Thoracic aorta endothelial cell (primary cell): ENCODE data around the gene BPIFB2. TPM values are rescaled to one million over a fixed set of nuclear protein-coding genes. Genes with fewer than 3 reads are reported as not detected.

ENCODE experiments used
- total RNA-seq: library from RNA; depleted of rRNA; stranded (reverse); fragments of >200 nt; gene quantifications from 2 replicates; pipeline ENCODE4 v1.2.3, GENCODE V29; 2012

Gene BPIFB2
- total RNA-seq: not detected in 2 replicates

GRCh38 chr20:33007376-33008335 is at the start of gene BPIFB2:
TSS of gene BPIFB2 (plus strand) at chr20:33007704. CDS start at chr20:33008575, 871 bp downstream.

GRCh38 chr20:33004141-33004751 is 3.3 kb upstream of the BPIFB2 start, which contains the start of gene SUN5:
TSS of gene SUN5 (minus strand) at chr20:33004433. CDS start at chr20:33004340, 93 bp downstream.

GRCh38 chr20:33031531-33031930 is 24.0 kb downstream of the BPIFB2 start, which contains the start of gene BPIFB6:
TSS of gene BPIFB6 (plus strand) at chr20:33031648. CDS start at chr20:33031648, 0 bp downstream.

GRCh38 chr20:33053291-33054106 is 46.0 kb downstream of the BPIFB2 start, which contains the start of gene BPIFB3:
TSS of gene BPIFB3 (plus strand) at chr20:33053903. CDS start at chr20:33055436, 1,533 bp downstream.

Other genes starting within 250 kb of the BPIFB2 start
- 3.9 and 6.2 TPM in 2 replicates for gene DNMT3B, start 245.3 kb upstream of the BPIFB2 start, total RNA-seq
- 166 and 180 TPM in 2 replicates for gene MAPRE1, start 187.8 kb upstream of the BPIFB2 start, total RNA-seq
- gene EFCAB8, start 148.8 kb upstream of the BPIFB2 start, total RNA-seq: 0.43 TPM in 1 of 2 replicates, not detected in the other
- not detected in 2 replicates for gene SUN5, start 3.3 kb upstream of the BPIFB2 start, total RNA-seq
- not detected in 2 replicates for gene BPIFB6, start 23.9 kb downstream of the BPIFB2 start, total RNA-seq
- gene BPIFB3, start 46.2 kb downstream of the BPIFB2 start, total RNA-seq: not detected in 2 replicates
- gene BPIFB4, start 71.9 kb downstream of the BPIFB2 start, total RNA-seq: not detected in 2 replicates
- not detected in 2 replicates for gene BPIFA2, start 160.5 kb downstream of the BPIFB2 start, total RNA-seq
- gene BPIFA3, start 209.6 kb downstream of the BPIFB2 start, total RNA-seq: not detected in 2 replicates
- not detected in 2 replicates for gene BPIFA1, start 228.3 kb downstream of the BPIFB2 start, total RNA-seq